IPS-NIHi7 (cell line): Measurements from ENCODE around the gene ZMYM3.

ENCODE experiments used
- DNase-seq: peaks from one replicate; pipeline ENCODE4 v3.0.0; 2012; ENCODE audit warnings: mixed read lengths; ENCODE audit errors: extremely low spot score

Gene ZMYM3

GRCh38 chrX:71214604-71215337 is 39.2 kb downstream of the ZMYM3 start:
- DNase-seq: no peak

GRCh38 chrX:71214152-71214551 is 39.8 kb downstream of the ZMYM3 start:
- DNase-seq: no peak

- DNase-seq: no peak
Observed at GRCh38 chrX:71212536-71212935, 41.4 kb downstream of the ZMYM3 start.

GRCh38 chrX:71210816-71211215 is 43.1 kb downstream of the ZMYM3 start:
- DNase-seq: no peak

GRCh38 chrX:71199252-71200008 is 54.5 kb downstream of the ZMYM3 start:
- DNase-seq: no peak

GRCh38 chrX:71198066-71198465 is 55.9 kb downstream of the ZMYM3 start:
- DNase-seq: no peak

- peak; percentile 36 for DNase-seq
Observed at GRCh38 chrX:71195964-71196649, 57.8 kb downstream of the ZMYM3 start.

GRCh38 chrX:71191248-71191647 is 62.7 kb downstream of the ZMYM3 start:
- no peak for DNase-seq
